SH-SY5Y (cell line): ENCODE measurements around the gene ANO4.

Source experiments
- GATA2 ChIP-seq: IDR thresholded peaks from 2 replicates; pipeline ENCODE4 v1.6.1; 2011; ENCODE audit warnings: mild to moderate bottlenecking, low read depth, low read length
- GATA3 ChIP-seq: IDR thresholded peaks from 2 replicates; pipeline ENCODE4 v1.6.1; 2011; ENCODE audit warnings: low read depth, mild to moderate bottlenecking, low read length, moderate library complexity

The ANO4 gene

DNA sequence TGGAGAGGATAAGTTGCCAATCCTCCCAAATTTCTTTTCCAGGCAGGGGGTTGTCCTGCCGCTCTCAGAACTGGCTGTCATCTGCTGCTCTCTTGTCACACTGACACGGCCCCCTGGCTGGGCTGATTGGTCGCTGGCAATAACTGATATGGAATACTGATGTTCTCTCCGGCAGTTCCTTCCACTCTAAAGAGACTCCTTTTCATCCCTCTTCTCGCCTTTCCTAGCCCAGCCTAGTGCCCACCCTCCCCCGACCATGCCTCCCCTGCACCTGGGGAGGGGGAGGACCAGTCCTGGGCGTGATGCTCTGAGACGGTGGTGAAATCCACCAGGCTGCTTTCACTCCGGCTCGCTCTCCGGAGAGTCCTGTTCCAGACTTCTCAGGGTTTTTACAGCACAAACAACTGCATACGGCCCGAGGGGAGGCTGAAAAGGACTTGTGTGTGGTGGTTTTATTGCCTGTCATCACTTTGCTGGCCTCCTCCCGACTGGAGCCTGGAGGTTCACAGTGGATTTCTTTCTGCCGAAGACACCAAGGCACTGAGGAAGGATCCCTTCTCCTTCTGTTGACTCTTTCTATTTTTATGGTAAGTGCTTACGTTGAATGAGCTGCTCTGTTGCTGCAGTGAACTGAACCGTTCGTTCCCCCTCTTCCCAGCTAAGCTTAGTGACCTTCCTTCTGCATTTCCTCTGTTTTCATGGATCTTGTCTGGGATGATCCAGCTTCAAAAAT is at the start of gene ANO4:
Gene ANO4, plus strand, starts transcription at position 336 of the 733 bp plus-strand sequence. CDS start 107,010 bp downstream, outside the sequence.
- no peak for TF ChIP-seq GATA3
- TF ChIP-seq GATA2, result no peak

DNA sequence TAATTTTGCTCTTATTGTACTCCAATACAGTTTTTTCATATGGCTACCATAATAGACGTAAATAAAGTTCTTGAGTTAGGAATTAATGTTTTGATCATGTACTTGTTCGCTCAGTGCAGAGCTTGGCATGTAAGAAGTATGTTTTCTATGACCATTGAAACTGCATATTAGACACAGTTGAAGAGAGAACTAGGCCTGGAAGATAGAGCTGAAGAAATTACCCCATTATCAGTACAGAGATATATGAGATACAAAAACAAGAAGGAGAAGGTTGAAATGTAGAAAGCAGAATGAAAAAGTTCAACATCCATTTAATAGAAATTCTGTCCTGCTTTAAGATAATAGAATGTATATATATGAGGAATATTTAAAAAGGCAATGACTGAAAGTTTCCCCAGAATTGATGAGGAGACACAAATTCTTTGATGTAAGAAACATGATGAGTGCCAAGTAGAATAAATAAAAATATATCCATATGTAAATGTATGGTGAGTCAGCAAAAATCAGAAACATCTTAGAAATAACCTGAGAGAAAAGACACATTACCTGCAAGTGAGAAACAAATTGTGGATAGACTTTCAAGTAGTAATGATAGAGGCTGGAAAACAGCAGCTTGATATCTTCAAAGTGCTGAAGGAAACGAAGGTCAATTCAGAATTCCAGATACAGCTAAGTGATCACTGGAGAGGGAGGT is 49.1 kb upstream of the ANO4 start:
- TF ChIP-seq GATA3 (no peak), GATA2 (no peak)

DNA sequence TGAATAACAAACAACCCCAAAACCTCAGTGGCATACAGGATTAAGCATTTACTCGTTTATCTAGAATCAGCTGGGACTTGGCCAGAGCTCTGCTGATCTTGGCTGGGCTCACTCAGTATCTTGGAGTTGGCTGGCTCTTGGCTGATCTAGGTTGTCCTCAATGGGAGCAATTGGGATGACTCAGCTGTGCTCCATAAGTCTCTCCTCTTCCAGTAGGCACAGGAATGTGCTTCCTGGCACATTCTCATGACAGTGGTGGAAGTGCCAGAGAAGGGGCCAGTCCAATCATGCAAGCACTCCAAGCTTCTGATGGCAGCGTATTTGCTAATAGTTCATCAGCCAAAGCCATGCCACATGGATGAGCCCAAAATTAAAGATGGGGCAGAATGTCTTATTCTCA is 41.7 kb upstream of the ANO4 start:
- TF ChIP-seq GATA3 (no peak), GATA2 (no peak)

DNA sequence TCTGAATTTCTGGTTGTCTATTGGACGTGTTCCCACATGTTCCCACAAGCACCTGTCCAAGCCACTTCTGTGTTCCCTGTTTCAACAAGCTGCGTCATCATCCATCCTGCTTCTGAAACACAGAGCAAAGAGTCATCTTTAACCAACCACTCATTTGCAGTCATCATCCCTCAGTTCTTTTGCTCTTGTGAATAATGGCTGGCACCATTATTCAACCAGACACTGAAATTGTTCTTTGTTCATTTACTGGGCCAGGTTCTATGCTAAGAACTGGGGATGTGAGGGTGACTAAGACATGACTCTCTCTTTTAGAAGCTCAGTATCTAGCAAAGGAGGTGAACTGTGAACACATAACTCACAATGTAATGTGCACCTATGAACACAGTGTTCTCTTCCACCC is 40.7 kb upstream of the ANO4 start:
- TF ChIP-seq GATA3 (no peak), GATA2 (no peak)

DNA sequence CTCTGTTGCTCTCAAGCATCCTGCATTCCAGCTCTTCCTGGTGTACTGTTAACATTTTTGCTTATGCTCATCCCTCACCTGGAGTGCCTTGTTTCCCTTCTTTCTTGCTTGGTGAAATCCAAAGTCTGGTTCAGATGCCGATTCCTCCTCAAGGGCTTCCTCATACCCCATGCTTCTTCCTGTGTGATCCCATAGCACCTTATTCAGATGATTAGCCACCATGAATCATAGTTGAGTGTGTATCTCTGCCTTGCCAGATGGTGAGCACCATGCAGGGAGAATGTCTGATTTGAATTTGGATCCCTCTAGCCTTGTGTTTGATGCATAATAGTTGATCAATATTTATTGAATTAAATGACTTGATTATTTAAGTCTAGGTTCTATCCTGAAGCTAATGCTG is 39.4 kb upstream of the ANO4 start:
- TF ChIP-seq GATA3 (no peak), GATA2 (no peak)

DNA sequence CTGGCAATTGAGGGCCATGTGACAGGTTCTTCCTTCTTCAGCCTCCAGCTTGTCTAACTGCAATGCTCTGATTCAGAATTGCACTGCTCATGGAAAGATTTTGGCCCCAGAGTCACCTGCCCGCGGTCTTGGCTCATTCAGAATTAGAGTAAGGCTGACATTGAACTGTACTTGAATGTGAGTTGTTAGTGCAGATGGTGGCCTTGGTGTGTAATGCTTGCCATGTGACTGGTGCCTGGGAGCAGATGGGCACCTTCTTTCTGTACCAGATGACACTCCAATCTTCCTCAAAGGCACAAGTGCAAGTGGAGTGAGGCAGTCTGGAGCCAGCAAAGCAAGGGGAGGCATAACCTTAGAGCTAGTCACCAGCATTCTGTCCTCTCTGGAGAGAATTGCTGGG is 36.5 kb upstream of the ANO4 start:
- TF ChIP-seq GATA3 (no peak), GATA2 (no peak)

DNA sequence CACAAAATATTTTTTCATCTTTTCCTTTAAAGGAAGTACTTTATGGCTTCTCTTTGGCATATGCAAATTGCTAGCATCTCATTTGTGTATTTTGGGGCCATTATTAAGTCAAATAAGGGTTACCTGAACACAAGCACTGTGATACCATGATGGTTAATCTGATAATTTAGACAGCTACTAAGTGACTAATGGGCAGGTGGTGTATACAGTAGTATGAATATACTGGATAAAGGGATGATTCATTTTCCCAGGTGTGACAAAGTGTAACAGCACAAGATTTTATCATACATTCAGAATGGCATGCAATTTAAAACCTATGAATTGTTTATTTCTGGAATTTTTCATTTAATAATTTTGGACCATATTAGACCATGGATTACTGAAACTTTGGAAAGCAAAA is 27.2 kb upstream of the ANO4 start:
- TF ChIP-seq GATA3 (no peak), GATA2 (no peak)

DNA sequence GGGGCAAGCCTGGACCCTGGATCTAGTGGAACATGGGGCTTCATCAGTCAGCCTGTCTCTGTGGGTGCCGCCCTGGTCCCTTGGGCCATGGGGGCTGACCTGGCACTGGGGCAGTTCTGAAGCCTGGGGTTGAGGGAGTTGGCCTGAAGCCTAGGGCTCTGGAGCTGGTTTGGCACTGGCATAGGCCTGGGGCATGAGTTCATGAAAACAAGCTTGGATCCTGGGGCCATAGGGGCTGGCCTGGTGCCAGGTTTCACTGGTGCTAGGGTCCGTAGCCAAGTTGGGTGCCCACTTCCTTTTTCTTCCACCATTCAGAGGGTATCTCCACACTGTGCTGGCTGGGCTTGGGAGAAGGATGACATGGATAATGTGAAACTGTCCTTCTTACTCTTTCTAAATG is 26.6 kb upstream of the ANO4 start:
- TF ChIP-seq GATA3 (no peak), GATA2 (no peak)

DNA sequence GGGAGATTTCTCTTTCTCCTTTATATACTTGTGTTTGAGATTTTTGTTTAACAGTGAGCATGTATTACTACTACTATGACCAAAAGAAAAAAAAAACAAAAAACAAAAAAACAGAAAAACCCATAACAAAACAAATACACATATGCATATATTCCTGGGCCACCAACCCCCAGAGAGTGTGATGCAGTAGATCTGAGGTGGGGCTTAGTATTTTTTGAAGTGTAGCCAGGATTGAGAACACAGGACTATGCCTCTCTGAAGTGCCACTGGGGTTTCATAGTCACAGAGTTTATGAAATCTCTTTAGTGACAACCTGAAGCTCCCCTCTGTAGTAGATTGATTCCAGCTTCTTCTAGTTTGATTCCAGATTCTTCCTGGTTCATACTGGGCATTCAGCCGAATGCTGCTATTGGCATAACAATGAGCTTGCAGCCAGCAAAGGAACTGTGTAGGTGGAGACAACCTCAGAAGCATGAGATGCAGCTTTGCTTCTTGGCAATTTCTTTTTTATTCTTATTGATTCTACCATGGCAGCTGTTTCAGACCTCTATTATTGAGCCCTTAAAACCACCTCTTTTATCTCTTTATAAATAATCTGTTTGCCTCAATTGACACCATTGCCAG is 15.5 kb upstream of the ANO4 start:
- TF ChIP-seq GATA3, result no peak
- no peak for TF ChIP-seq GATA2

DNA sequence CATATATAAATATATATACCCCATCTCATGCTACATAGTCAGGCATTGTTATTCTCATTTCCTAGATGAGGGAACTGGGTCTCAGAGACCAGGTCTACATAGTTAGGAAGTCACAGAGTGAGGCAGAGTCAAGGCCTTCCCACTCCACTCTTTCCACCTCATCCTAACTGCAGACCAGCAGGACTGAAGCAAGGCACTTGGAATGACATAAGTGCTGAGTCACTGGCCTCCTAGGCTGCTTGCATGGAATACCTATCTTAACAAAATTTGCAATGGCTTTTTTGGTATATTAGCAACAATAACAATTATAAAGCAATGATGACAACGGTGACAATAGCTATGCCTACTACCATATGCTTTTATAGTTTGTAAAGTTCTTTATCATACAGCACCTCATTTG is 5.4 kb upstream of the ANO4 start:
- TF ChIP-seq GATA2, result no peak
- no peak for TF ChIP-seq GATA3

DNA sequence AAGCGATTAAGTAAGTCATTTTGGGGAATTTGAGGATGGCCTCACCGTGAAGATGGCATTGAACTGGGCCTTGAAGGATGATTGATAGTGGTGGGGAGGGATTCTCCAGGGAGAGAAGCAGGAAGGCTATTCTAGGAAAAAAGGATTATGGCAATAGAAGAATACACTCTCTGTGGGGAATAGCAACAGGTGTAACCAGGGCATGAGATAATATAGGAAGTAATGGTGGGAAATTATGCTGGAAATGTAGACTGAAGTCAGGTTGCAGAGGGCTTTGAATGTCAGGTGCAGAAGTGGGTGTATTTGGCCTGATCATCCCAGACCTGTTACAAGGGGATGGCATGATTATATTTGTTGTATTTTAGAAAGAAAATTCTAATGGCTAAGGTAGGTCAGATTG is 4.6 kb upstream of the ANO4 start:
- no peak for TF ChIP-seq GATA3
- no peak for TF ChIP-seq GATA2

DNA sequence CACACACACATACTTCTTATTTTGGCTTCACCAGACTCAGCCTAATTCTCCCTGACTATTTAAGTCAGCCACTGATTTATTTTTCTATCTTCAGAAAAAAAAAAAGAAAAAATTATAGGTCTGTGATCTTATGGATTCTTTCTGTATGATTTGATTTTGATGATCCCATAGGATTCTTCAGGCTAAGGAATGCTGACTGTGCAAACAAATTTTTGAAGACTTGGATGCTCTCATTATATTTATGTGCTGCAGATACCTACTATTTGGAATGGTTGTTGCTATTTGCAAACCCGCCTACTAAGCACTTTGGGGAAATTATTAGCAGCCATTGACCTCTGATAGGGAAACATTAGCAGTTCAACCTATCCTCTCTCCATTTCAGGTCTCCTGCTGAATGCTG is 4.0 kb upstream of the ANO4 start:
- no peak for TF ChIP-seq GATA3
- no peak for TF ChIP-seq GATA2

DNA sequence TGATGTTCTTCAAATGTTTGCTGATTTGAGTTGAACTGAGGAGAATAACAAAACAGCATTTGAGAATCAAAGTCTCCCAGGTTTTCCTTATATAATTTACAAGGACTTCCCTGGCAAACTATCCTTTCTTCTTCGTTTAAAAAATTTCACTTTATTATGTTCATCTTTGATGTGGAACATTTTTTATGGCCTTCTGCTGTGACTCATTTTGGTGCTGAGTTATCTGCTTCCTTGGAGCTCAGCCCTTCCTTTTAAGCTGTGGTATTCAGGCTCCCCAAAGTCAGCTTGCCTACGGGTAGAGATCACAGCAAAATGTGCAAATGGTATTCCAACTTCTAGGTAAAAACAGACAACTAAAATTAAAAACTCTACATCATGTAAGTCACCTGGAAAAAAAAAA is 1.4 kb upstream of the ANO4 start:
- TF ChIP-seq GATA3 (no peak), GATA2 (no peak)

DNA sequence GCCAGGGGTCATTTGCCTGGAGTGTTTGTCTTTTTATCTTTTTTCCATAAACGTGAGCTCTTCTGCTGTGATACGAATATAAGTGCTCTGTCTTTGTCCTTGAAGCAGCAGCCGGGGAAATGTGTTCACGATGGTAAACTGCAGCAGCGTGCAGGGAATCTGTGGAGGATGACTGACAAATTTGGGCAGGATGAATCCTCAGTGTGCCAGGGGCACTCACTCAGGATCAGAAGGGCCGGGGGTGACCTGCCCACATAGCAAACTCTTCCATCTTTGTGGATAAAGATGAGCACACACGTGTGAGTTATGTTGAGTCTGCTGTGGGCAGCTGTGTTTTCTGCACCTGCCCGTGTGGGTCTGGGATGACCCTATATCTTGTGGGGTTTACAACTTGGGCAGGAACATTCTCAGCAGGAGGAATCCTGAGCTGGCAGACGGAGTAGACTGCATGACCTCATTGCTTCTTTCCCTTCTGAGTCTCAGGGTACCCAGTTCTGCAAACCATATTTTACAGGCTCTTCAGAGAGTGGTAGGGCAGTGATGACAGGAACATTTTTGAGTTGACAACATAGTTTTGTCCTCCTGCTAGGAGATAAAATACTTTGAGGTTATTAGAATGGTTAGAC is 711 bp downstream of the ANO4 start:
- TF ChIP-seq GATA2 (no peak), GATA3 (no peak)

DNA sequence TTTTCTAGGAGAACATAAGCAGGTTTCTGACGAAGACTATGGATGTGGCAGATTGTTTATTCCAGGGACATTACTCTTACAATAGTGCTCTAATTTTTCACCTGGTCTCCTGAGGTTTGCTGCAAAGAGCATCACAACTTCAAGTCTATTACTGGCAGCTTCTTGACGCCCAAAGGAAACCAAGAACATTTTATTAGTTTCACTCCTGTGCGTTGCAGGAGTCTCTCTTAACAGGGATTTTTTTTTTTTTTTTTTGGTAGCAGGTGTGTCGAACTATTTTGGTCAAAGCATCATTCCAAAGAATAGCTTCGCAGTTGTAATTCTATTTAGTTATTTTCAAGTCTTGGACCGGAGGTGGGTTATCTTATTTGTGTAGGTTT is 1.2 kb downstream of the ANO4 start:
- TF ChIP-seq GATA3 (no peak), GATA2 (no peak)

DNA sequence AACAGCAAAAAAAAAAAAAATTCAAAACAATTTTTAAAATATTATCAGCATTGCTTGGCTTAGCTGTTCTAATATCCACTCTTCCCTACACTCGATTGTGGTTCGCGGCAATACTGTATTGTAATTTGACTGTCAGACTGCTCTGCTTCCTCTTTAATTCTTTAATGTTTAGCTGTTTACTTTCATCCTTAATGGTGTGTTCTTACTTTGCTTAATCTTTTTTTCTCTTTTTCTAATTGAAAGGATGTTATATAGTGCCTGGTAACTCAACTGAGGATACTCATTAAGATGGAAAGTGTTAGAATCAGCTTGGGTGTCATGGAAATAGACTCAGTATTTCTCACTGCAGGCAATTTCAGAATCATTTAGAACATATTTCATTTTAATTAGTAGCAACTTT is 2.0 kb downstream of the ANO4 start:
- TF ChIP-seq GATA2, result no peak
